HG03439 (cell line): Measurements from ENCODE around the gene FBLN1.
"Not testable (repeated sequence)": the region's sequence is repeated elsewhere in the genome, so short reads cannot be mapped to it uniquely, and the experiment has no call there.

Experiments used
- ATAC-seq: cut with Tn5 transposase; IDR thresholded peaks from one replicate; pipeline ENCODE4 v1.9.1; 2021; ENCODE audit warnings: mild to moderate bottlenecking, moderate library complexity; ENCODE audit not compliant: unreplicated experiment

FBLN1 gene

GRCh38 chr22:45475851-45476514 lies 26.7 kb upstream of the FBLN1 start:
- ATAC-seq, result no peak

DNA sequence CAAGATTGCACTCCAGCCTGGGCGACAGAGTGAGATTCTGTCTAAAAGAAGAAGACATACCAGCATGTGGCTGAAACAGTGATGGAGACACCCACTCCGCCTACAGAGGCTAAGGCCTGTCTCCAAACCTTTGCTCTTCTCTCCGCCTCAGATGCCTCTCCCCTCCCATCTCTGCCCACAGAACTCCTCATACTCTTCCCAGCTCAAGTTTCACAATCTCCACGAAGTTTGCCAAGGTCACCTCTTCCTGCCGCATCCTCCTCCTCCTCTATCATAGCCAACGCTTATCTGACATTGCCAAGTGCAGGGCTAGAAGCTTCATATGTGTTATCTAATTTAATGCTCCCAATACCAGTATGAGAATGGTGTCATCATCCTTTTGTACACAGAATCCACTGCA lies 25.9 kb upstream of the FBLN1 start:
- ATAC-seq, result no peak

- no peak for ATAC-seq
Measured at GRCh38 chr22:45477366-45478107, 25.1 kb upstream of the FBLN1 start.

DNA sequence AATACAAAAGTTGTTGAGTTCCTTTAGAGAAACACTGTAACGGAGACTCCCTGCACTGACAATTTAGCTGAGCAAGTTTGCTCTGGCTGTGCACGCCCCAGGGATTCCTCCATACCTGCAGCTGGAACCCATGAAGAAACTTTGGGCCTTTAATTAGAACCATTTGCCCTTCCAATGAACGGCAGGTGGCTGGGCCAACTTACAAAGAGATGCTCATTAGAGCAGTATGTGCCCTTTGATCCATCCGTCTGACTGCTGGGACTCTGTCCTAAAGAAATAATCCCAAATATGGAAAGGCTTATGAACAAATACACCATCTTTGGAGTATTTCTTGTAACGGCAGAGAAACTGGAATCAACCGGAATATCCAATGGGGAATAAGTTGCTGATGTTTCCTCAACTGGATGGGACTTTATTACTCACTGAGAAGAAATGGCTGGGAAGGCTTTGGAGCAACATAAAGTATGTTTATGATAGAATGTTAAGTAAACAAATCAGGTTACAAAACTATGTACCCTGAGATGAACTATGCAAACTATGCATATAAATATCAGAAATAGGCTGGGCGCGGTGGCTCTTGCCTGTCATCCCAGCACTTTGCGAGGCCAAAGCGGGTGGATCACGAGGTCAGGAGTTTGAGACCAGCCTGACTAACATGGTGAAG lies 24.4 kb upstream of the FBLN1 start:
- ATAC-seq, result no peak

DNA sequence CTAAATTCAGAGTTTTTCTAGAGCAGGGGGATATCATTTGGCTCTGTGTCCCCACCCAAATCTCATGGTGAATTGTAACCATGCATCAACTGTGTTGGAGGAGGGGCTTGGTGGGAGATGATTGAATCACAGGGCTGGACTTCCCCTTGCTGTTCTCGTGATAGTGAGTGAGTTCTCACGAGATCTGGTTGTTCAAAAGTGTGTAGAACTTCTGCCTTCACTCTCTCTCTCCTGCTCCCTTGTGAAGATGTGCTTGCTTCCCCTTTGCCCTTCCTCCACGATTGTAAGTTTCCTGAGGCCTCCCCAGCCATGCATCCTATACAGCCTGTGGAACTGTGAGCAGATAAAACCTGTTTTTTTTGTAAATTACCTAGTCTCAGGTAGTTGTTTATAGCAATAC lies 22.0 kb upstream of the FBLN1 start:
- ATAC-seq, result no peak

DNA sequence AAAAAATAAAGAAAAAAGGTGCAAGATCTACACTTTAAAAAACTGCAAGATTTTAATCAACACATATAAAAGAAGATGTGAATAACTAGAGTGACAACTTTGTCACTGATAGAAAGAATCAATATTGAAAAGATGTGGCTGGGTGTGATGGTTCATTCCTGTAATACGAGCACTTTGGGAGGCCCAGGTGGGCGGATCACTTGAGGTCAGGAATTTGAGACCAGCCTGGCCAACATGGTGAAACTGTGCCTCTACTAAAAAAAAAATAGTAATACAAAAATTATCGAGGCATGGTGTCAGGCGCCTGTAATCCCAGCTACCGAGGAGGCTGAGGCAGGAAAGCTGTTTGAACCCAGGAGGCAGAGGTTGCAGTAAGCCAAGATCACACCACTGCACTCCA lies 21.0 kb upstream of the FBLN1 start:
- ATAC-seq, result no peak

GRCh38 chr22:45482169-45482568 lies 20.5 kb upstream of the FBLN1 start:
- ATAC-seq, result no peak

- ATAC-seq, result no peak
Measured at GRCh38 chr22:45483319-45483718, 19.4 kb upstream of the FBLN1 start.

GRCh38 chr22:45483918-45484499 lies 18.7 kb upstream of the FBLN1 start:
- ATAC-seq, result no peak

- ATAC-seq, result no peak
Measured at GRCh38 chr22:45484742-45485141, 17.9 kb upstream of the FBLN1 start.

GRCh38 chr22:45485261-45485660 lies 17.4 kb upstream of the FBLN1 start:
- no peak for ATAC-seq

- no peak for ATAC-seq
Measured at GRCh38 chr22:45488764-45489370, 13.8 kb upstream of the FBLN1 start.

DNA sequence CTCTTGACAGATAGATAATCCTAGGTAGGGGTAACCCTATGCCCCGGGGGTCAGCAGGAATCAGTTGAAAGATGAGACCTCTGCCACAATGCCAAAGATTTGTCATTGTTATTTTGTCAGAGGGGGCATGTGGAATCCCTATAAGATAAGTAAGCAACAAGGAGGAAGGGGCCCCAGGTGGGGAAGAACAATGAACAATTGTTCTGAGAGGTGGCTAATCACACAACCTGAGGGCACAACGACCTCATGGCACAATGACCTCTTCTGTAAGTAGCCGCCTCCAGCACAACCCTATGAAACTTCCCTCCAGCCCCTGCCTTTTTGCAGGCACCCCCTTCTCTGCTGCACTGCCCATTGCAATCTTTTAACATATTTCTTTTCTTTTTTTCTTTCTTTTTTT lies 11.8 kb upstream of the FBLN1 start:
- ATAC-seq, result no peak

- ATAC-seq, result no peak
Measured at GRCh38 chr22:45491841-45492240, 10.8 kb upstream of the FBLN1 start.

DNA sequence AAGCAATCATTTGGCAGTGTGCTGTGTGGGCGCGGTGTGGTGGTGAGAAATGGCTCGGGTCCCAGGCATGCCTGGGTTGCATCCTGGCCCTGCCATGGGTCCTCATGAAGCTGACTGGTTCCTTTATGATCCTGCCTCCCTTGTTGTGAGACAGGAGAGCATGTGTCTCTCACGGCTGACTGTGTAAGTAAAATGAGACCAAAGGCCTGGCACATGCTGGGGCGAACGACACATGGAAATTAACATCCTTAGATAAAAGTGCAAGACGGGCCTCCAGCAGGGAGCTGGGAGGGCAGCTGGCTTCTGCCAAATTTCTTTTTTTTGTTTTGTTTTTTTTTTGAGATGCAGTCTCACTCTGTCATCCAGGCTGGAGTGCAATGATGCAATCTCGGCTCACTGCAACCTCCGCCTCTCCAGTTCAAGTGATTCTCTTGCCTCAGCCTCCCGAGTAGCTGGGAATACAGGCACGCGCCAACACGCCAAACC lies 9.4 kb upstream of the FBLN1 start:
- no peak for ATAC-seq

- not testable (repeated sequence) for ATAC-seq
Measured at GRCh38 chr22:45494306-45494705, 8.4 kb upstream of the FBLN1 start.

DNA sequence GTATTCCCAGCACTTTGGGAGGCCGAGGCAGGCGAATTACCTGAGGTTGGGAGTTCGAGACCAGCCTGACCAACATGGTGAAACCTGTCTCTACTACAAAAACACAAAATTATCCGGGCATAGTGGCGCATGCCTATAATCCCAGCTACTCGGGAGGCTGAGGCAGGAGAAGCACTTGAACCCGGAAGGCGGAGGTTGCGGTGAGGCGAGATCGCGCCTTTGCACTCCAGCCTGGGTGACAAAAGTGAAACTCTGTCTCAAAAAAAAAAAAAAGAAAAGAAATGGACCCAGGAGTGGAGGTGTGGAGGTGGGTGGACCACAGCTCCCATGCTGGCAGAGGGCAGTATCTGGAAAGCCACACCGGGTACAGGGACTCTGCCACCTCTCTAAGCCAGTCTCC lies 7.1 kb upstream of the FBLN1 start:
- not testable (repeated sequence) for ATAC-seq

- ATAC-seq, result no peak
Measured at GRCh38 chr22:45496451-45496941, 6.2 kb upstream of the FBLN1 start.

GRCh38 chr22:45497351-45498145 lies 5.1 kb upstream of the FBLN1 start:
- no peak for ATAC-seq

DNA sequence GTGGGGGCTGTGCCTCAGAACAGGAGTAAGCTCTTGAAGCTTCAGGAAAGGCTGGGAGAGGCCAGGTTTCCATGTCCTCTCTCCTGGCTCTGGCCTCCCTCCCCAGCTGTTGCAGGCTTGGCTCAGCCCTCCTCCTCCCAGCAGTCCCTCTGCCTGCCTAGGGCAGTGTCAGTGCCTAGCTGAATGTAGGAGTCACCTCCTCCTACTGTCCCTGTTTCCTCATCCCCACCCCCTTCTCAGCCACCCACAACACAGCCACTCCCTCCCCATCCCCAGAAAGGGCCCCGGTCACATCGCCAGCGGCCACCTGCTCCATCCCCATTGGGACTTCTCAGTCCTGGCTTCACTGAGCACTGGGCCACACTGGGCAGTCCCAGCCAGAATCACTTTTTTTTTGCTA lies 2.9 kb upstream of the FBLN1 start:
- no peak for ATAC-seq
